GM19452 (cell line): Measurements from ENCODE around the gene GRID1.

Source experiments
- ATAC-seq: cut with Tn5 transposase; IDR thresholded peaks from one replicate; pipeline ENCODE4 v1.9.1; 2021; ENCODE audit not compliant: unreplicated experiment

The GRID1 gene

GRCh38 chr10:86294346-86295265 lies 72.0 kb downstream of the GRID1 start:
- ATAC-seq: no peak

GRCh38 chr10:86293396-86293791 lies 73.2 kb downstream of the GRID1 start:
- ATAC-seq: no peak

DNA sequence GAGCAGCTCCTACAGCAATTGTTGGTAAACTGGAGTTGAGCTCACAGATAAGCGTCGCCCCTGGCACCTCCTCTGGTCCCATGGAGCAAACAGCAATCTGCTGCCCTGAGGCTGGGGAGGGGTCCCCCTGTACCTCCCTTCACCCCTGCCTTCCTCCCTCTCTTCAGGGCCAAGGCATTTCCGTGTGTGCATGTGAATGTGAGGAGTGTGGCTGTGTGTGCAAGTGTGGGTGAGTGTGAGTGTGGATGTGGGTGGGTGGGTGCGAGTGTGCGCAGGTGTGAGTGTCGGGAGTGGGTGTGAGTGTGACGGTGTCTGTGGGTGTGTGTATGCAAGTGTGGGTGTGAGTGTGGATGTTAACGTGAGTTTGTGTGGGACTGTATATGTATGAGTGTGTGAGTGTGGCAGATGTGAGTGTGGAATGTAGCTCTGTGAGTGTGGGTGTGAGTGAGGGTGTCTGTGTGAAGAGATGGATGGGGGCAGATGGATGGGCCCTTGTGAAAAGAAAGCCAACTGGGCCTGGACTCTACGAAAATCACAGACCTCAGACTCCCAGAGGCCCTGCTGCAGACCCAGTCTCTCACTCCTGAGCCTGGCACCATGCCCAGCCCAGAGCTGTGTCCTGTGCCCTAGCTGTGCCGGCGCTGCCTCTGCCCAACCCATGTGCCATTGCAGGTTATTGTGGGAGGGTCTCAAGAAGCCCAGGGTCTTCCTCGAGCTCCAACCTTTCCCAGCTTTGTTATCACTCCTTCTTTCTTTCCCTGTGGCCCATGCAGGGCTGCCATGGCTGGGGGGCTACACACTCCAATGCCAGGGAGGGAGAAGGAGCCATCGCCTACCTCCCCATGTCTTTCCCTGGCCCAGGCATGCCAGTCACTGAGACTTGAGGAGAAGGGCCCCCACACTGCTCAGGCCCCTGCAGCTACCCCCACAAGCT lies 73.9 kb downstream of the GRID1 start:
- no peak for ATAC-seq

DNA sequence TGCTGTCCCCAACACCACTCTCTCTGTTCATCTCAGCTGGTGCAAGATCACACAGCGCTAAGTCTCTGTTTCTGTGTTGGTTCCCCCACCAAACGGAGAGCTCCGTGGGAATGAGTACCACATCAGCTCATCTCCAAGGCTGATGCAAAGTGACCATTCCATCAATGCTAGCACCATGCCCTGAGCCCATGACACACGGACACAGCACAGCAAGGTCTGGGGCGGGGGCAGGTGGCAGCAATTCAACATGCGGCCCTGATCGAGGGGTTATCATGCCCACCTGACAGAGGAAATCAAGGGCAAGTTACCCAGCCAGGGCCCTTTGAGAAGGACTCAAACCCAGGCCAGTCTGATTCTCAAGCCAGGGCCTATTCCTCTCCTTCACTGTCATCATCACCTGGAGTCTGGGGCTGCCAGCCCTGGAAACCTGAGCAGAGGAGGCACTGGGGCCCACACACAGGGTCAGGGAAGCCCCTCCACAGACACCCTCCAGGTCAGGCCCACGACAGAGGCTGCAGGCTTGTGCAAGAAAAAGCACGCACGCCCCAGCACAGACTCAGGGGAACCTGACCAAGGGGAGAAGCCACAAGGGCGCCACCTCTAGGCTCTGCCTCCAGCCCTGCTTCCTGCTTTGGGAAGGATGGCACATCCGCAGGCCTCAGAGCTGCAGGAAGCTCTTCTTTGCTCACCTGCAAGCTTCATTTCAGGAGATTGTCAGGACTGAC lies 74.8 kb downstream of the GRID1 start:
- ATAC-seq: no peak

GRCh38 chr10:86290933-86291615 lies 75.5 kb downstream of the GRID1 start:
- no peak for ATAC-seq

DNA sequence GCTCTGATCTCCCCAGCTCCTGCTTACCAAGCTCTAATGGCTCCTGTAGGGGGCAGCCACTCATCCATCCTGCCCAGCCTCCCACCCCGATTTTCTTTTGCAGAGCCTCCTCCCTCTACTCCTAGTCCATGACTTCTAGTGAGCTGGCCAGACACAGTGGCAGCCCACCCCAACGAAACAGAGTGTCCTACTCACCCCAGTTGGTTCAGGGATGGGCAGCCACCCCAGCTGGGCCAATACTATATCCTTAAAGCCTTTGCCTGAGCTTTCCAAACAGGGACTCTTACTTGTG lies 77.1 kb downstream of the GRID1 start:
- ATAC-seq: no peak

DNA sequence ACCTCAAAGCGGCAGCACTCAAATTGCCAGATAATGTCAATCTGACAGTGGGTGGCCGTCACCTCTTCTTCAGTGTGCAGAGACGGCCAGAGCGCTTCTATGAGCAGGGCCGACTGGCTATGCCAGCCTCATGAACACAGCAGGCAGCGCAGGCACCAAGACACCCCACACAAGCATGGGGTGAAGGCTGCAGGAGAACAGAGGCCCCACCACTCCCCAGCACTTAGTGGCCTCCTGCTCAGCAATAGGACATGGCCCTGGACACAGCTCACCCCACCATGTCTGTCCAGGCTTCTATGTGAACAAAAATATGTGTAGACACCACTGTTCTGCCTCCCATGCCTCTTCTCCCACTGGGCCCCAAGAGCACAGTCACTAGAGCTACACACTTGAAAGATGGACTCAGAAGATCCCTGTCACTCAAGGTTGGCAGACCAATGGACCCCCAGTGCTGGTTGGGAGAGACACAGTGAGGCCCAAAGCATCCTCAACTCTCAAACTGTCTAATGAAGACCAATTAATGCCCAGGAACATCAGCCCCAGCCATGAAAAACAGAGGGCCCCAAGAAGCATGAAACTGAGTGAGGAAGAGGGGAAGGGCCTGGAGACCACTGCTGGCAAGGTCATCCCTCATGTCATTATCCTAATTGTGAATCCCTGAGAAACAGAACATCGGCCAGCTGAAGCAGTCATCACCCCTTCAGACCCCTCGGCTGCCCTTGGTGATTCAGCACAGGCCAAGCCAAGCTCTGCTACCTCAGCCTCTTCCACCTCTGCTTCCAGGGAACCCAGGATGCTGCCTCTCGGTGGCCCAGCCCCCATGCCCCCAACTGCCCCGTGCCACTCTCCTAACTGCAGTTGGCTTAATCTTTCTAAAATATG lies 77.7 kb downstream of the GRID1 start:
- ATAC-seq: no peak

- ATAC-seq: no peak
Measured at GRCh38 chr10:86287966-86288579, 78.5 kb downstream of the GRID1 start.

DNA sequence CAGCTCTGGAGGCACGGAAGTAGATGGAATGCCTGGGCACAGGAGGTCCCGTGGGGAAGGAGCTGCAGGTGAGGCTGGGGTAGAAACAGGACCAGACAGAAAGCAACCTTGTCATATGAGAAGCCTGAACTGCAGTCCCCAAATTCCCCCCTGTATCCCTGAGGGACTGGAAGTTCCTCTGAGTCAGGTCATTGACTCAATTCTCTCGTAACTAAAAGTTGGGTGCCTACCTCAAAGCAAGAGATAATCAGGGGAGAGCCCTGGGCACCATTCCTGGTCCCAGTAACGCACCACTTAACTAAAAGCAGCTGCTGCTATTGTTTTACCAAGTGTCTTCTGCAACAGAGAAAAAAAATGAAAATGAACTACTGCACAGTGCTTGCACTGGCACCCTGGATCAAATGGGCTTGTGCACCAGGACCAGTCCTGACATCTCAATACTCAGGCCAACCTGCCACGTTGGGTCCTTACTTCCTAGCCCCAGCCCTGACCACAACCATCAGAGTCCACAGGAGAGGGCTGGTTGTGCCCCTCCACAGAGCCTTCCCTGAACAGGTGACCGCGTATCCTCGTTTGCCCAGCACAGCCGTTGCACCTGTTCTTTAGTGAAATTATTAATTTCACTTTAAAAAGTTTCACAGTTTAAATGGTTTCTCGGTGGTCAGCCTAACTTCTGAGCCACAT lies 79.3 kb downstream of the GRID1 start:
- no peak for ATAC-seq

GRCh38 chr10:86286236-86287109 lies 80.1 kb downstream of the GRID1 start:
- ATAC-seq: no peak

GRCh38 chr10:86285136-86285790 lies 81.3 kb downstream of the GRID1 start:
- ATAC-seq: no peak

DNA sequence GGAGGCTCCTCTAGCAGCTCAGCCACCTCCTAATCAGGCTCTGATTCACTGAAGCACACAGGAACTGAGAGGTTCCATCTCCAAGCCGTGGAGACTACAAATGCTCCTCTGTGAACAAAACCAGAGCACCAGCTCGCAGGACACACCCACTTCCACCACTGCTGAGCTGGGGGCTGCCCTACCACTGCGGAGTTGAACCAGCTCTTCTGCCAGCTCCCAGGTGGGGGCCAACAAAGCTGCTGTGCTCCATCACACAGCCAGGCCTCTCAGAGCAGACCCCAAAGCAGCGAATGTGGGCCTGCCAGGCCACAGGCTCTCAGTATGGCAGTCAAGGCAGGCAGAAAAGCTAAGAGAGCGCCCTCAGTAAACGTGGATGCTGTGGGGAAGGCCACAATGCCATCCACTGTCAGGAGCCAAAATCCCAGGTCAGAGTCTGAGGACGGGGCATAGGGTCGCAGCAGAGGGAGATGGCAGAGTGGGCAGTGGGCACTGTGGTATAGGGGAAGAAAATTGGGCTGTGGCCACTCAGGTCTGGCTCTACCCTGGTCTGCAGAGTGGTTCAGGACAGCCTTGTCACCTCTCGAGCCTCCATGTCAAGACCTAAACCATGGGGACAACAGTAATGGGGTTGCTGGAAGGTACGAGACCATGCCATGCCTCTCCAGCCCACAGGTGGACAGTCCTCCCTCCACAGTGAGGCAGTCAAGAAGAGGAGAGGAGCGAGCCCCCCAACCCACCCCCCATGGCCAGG lies 82.1 kb downstream of the GRID1 start:
- no peak for ATAC-seq

GRCh38 chr10:86283466-86284287 lies 82.9 kb downstream of the GRID1 start:
- no peak for ATAC-seq

- ATAC-seq: no peak
Measured at GRCh38 chr10:86282664-86283465, 83.7 kb downstream of the GRID1 start.

DNA sequence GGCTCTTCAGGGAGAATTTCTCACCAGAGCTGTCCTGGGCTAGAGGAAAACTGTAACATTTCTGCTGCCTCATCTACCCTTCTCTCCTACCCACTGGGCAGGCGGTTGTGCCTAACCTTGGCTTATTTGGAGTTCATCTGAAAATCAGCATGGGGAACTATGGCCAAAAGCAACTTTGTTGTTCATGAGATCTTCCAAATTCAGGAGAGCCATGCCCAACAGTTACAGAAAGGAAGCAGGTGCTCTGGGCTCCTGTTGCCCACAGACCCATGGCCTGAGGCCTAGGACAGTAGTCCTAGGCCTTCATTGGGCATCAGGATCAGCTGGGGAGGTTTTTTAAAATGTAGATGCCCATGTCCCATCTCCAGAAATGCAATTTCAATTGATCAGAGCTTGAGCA lies 85.2 kb downstream of the GRID1 start:
- no peak for ATAC-seq
